8988T (cell line): ENCODE measurements around the gene INHBB.
"Not testable (repeated sequence)": the region's sequence is repeated elsewhere in the genome, so short reads cannot be mapped to it uniquely, and the experiment has no call there.

Source experiments
- DNase-seq: peaks from one replicate; pipeline ENCODE4 v3.0.0; 2011

The INHBB gene

GRCh38 chr2:120346026-120346666 lies at the start of gene INHBB:
Gene INHBB, plus strand, starts transcription at chr2:120346136. Its CDS starts 53 bp downstream, at chr2:120346189.
- no peak for DNase-seq

GRCh38 chr2:120298173-120298835 lies 47.6 kb upstream of the INHBB start:
- no peak for DNase-seq

GRCh38 chr2:120299004-120299403 lies 46.9 kb upstream of the INHBB start:
- no peak for DNase-seq

- no peak for DNase-seq
These were observed 46.4 kb upstream of the INHBB start for GRCh38 chr2:120299561-120299960.

GRCh38 chr2:120300385-120300784 lies 45.6 kb upstream of the INHBB start:
- DNase-seq = no peak

GRCh38 chr2:120301284-120301683 lies 44.7 kb upstream of the INHBB start:
- DNase-seq = no peak

- DNase-seq = no peak
These were observed 43.6 kb upstream of the INHBB start for GRCh38 chr2:120302301-120302700.

GRCh38 chr2:120303177-120303576 lies 42.8 kb upstream of the INHBB start:
- no peak for DNase-seq

- no peak for DNase-seq
These were observed 40.6 kb upstream of the INHBB start for GRCh38 chr2:120305296-120305695.

- no peak for DNase-seq
These were observed 39.9 kb upstream of the INHBB start for GRCh38 chr2:120305937-120306490.

GRCh38 chr2:120307482-120307881 lies 38.5 kb upstream of the INHBB start:
- DNase-seq = no peak

- DNase-seq = no peak
These were observed 37.7 kb upstream of the INHBB start for GRCh38 chr2:120308038-120308910.

GRCh38 chr2:120310136-120310535 lies 35.8 kb upstream of the INHBB start:
- no peak for DNase-seq

- DNase-seq = not testable (repeated sequence)
These were observed 35.1 kb upstream of the INHBB start for GRCh38 chr2:120310841-120311240.

GRCh38 chr2:120312076-120312475 lies 33.9 kb upstream of the INHBB start:
- no peak for DNase-seq

GRCh38 chr2:120312860-120313694 lies 32.9 kb upstream of the INHBB start:
- peak; percentile 58 for DNase-seq

- DNase-seq = no peak
These were observed 32.0 kb upstream of the INHBB start for GRCh38 chr2:120313695-120314615.

GRCh38 chr2:120314690-120315366 lies 31.1 kb upstream of the INHBB start:
- DNase-seq = no peak

- no peak for DNase-seq
These were observed 30.4 kb upstream of the INHBB start for GRCh38 chr2:120315367-120316033.

GRCh38 chr2:120316071-120316470 lies 29.9 kb upstream of the INHBB start:
- no peak for DNase-seq
